Brain microvascular endothelial cell (primary cell): ENCODE data around the gene EDIL3.

ENCODE experiments used
- DNase-seq: peaks from one replicate; pipeline ENCODE4 v3.0.0-alpha.2; 2020
- H3K27ac ChIP-seq: fragments of 250-450 bp; sonication (Bioruptor Pico); 2 replicates; pipeline ENCODE4 v1.5.1; 2020; ENCODE audit warnings: mild to moderate bottlenecking, moderate library complexity
- H3K27me3 ChIP-seq: fragments of 250-450 bp; sonication (Bioruptor Pico); replicated peaks from 2 replicates; pipeline ENCODE4 v1.5.1; 2020; ENCODE audit warnings: mild to moderate bottlenecking
- H3K36me3 ChIP-seq: fragments of 250-450 bp; sonication (Bioruptor Pico); replicated peaks from 2 replicates; pipeline ENCODE4 v1.5.1; 2020; ENCODE audit warnings: mild to moderate bottlenecking
- H3K4me3 ChIP-seq: 2 replicates; pipeline ENCODE4 v1.5.1; 2011; ENCODE audit warnings: low read depth, mild to moderate bottlenecking, control low read depth, low read length, moderate library complexity
- CTCF ChIP-seq: IDR thresholded peaks from 2 replicates; pipeline ENCODE4 v1.5.1; 2011; ENCODE audit warnings: low read depth, mild to moderate bottlenecking, moderate library complexity, low read length, control low read depth, inconsistent platforms; ENCODE audit errors: missing control alignments
- in situ Hi-C: cut with HindIII; loops from 2 replicates; pipeline ENCODE4 v1.10.0; 2017; ENCODE audit warnings: low sequenced_read_pairs, low pct_ligation_motif_present

EDIL3 gene

GRCh38 chr5:84213212-84213611 lies 171.5 kb downstream of the EDIL3 start:
- Histone ChIP-seq H3K27me3 (no peaks in the 10 kb centered on the region), H3K27ac (no peak overlapping the region), H3K4me3 (no peak overlapping the region), H3K36me3 (peaks cover 2% of the 10 kb centered on the region)
- no peak for TF ChIP-seq CTCF
- no peak for DNase-seq
- in situ Hi-C loops: no loop called here

- no peaks in the 10 kb centered on the region for H3K27me3 ChIP-seq
- no peak for DNase-seq
- in situ Hi-C loops: no loop called here
- H3K36me3 ChIP-seq: no peaks in the 10 kb centered on the region
- TF ChIP-seq CTCF: no peak
- no peak overlapping the region for H3K4me3 ChIP-seq
- no peak overlapping the region for H3K27ac ChIP-seq
These were observed 179.9 kb downstream of the EDIL3 start for GRCh38 chr5:84204772-84205171.

GRCh38 chr5:84202136-84202535 lies 182.5 kb downstream of the EDIL3 start:
- H3K27me3 ChIP-seq: no peaks in the 10 kb centered on the region
- H3K4me3 ChIP-seq: no peak overlapping the region
- H3K36me3 ChIP-seq: no peaks in the 10 kb centered on the region
- peak; percentile 8 for DNase-seq
- in situ Hi-C loops: no loop called here
- H3K27ac ChIP-seq: peak overlapping the region; percentile 10
- no peak for TF ChIP-seq CTCF

- Histone ChIP-seq H3K27me3 (no peaks in the 10 kb centered on the region), H3K36me3 (no peaks in the 10 kb centered on the region), H3K27ac (no peak overlapping the region), H3K4me3 (no peak overlapping the region)
- DNase-seq: no peak
- in situ Hi-C loops: no loop called here
- TF ChIP-seq CTCF: no peak
These were observed 187.1 kb downstream of the EDIL3 start for GRCh38 chr5:84197538-84197937.

- no peaks in the 10 kb centered on the region for H3K36me3 ChIP-seq
- peak; percentile 7 for DNase-seq
- no peaks in the 10 kb centered on the region for H3K27me3 ChIP-seq
- no peak overlapping the region for H3K4me3 ChIP-seq
- no peak for TF ChIP-seq CTCF
- in situ Hi-C loops: no loop called here
- no peak overlapping the region for H3K27ac ChIP-seq
These were observed 193.4 kb downstream of the EDIL3 start for GRCh38 chr5:84191281-84191680.

GRCh38 chr5:84184857-84185256 lies 199.8 kb downstream of the EDIL3 start:
- no peak for DNase-seq
- in situ Hi-C loops: no loop called here
- no peak for TF ChIP-seq CTCF
- Histone ChIP-seq H3K36me3 (peaks cover 4% of the 10 kb centered on the region), H3K4me3 (no peak overlapping the region), H3K27me3 (no peaks in the 10 kb centered on the region), H3K27ac (no peak overlapping the region)
